WTC11 (cell line): ENCODE results near the gene KLK11.

ENCODE experiments used
- CTCF ChIP-seq: fragments of 200-600 bp; IDR thresholded peaks from 2 replicates; pipeline ENCODE4 v1.8.0; 2022; ENCODE audit warnings: antibody characterized with exemption
- ELF4 ChIP-seq: sonication (generic); formaldehyde crosslinking; IDR thresholded peaks from 2 replicates; pipeline ENCODE4 v1.8.1; 2022; ENCODE audit warnings: low read depth, mild to moderate bottlenecking, moderate library complexity, missing genetic modification reagents
- ESRRA ChIP-seq: sonication (generic); formaldehyde crosslinking; IDR thresholded peaks from 2 replicates; pipeline ENCODE4 v1.8.1; 2022; ENCODE audit warnings: mild to moderate bottlenecking, missing genetic modification reagents, borderline replicate concordance
- MLX ChIP-seq: sonication (generic); formaldehyde crosslinking; IDR thresholded peaks from 2 replicates; pipeline ENCODE4 v1.8.1; 2023; ENCODE audit warnings: mild to moderate bottlenecking, missing genetic modification reagents, moderate library complexity
- NR2C2 ChIP-seq: sonication (generic); formaldehyde crosslinking; IDR thresholded peaks from 2 replicates; pipeline ENCODE4 v1.8.0; 2022; ENCODE audit warnings: mild to moderate bottlenecking, missing genetic modification reagents
- SMAD4 ChIP-seq: sonication (generic); formaldehyde crosslinking; IDR thresholded peaks from 2 replicates; pipeline ENCODE4 v1.8.0; 2022; ENCODE audit warnings: mild to moderate bottlenecking, missing genetic modification reagents
- STAT6 ChIP-seq: sonication (generic); formaldehyde crosslinking; conservative IDR thresholded peaks from 2 replicates; pipeline ENCODE4 v1.8.1; 2023; ENCODE audit warnings: mild to moderate bottlenecking, low read depth, missing genetic modification reagents, moderate library complexity
- TCF7 ChIP-seq: sonication (generic); formaldehyde crosslinking; IDR thresholded peaks from 2 replicates; pipeline ENCODE4 v1.8.0; 2022; ENCODE audit warnings: mild to moderate bottlenecking, low read depth, missing genetic modification reagents, moderate library complexity
- TEAD4 ChIP-seq: sonication (generic); formaldehyde crosslinking; IDR thresholded peaks from 2 replicates; pipeline ENCODE4 v1.8.0; 2022; ENCODE audit warnings: mild to moderate bottlenecking, missing genetic modification reagents
- TF ChIP-seq, protein P1 (sequence below): sonication (generic); formaldehyde crosslinking; IDR thresholded peaks from 2 replicates; pipeline ENCODE4 v1.8.0; 2022; ENCODE audit warnings: mild to moderate bottlenecking, missing genetic modification reagents

GRCh38 chr19:51047031-51047335, 20.6 kb upstream of the KLK11 start:
- TF ChIP-seq CTCF = no peak
- no peak for TF ChIP-seq ELF4 (CRISPR knock-in tag)
- TF ChIP-seq, protein P1, sequence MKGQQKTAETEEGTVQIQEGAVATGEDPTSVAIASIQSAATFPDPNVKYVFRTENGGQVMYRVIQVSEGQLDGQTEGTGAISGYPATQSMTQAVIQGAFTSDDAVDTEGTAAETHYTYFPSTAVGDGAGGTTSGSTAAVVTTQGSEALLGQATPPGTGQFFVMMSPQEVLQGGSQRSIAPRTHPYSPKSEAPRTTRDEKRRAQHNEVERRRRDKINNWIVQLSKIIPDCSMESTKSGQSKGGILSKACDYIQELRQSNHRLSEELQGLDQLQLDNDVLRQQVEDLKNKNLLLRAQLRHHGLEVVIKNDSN (CRISPR knock-in tag) = no peak
- TF ChIP-seq SMAD4 (CRISPR knock-in tag) = no peak
- no peak for TF ChIP-seq TEAD4
- no peak for TF ChIP-seq MLX
- no peak for TF ChIP-seq NR2C2
- no peak for TF ChIP-seq STAT6 (CRISPR knock-in tag)
- no peak for TF ChIP-seq TCF7
- no peak for TF ChIP-seq ESRRA (CRISPR knock-in tag)
